ENCODE measurements around the gene CD1D. TPM values are rescaled to one million over a fixed set of nuclear protein-coding genes. Genes with fewer than 3 reads are reported as not detected.

The CD1D gene
- total RNA-seq, 1 experiment from 2014 or later, result not detected

DNA sequence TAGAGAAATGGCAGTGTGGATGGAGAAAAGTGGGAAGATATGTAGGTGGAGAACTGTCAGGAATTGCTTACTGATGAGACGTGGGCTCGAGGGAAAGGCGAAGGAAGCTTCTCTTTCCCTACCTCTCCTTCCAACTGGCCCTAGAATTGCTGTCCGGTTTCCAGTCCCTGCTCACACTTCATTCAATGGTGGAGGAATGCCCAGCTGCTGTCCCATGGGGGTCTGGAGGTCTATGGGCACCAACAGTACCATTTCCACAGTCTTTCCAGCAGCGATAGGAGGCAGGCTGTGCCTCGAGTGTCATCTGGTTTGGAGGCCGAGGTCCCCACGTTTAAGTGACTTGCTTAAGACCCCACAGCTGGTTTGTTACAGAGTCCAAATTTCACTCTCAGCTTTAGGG lies 31.5 kb upstream of the CD1D start:
- DNase-seq, result no peak
- no TSS peak for BruUV-seq (replicated peaks)
- Histone ChIP-seq H3K4me3 (ENCODE audit: low read depth, low read length) (no peak overlapping the region), H3K9me3 (no peaks in the 10 kb centered on the region), H3K4me1 (peaks cover 5% of the 10 kb centered on the region; the same call in 1 of the 2 replicates), H3K27me3 (replicated peaks; ENCODE audit: control insufficient read depth, insufficient read depth, low read length) (no peaks in the 10 kb centered on the region; the same call in 1 of the 2 replicates), H3K36me3 (ENCODE audit: control insufficient read depth, insufficient read depth, low read length) (no peaks in the 10 kb centered on the region)
- Mint-ChIP-seq H3K27ac (ENCODE audit: unreplicated experiment) (no peak overlapping the region), H3K9me3 (ENCODE audit: unreplicated experiment) (no peaks in the 10 kb centered on the region), H3K27me3 (ENCODE audit: insufficient read depth, unreplicated experiment) (peaks cover 21% of the 10 kb centered on the region), H3K4me3 (ENCODE audit: unreplicated experiment) (no peak overlapping the region), H3K4me1 (ENCODE audit: low read depth, unreplicated experiment) (peaks cover 3% of the 10 kb centered on the region), H3K36me3 (ENCODE audit: insufficient read depth, unreplicated experiment) (no peaks in the 10 kb centered on the region)
- ChIA-PET POLR2A (no interaction called here), CTCF (no interaction called here)
- TF ChIP-seq CTCF (IDR thresholded peaks at IDR 0.05; ENCODE audit: insufficient read depth in 1 of 2, low read depth in 1 of 2, low read length in 1 of 2, severe bottlenecking in 1 of 2, unreplicated experiment in 1 of 2), result no peak
- intact Hi-C loops (cut with micrococcal nuclease; ENCODE audit: unreplicated experiment), result no loop called here

DNA sequence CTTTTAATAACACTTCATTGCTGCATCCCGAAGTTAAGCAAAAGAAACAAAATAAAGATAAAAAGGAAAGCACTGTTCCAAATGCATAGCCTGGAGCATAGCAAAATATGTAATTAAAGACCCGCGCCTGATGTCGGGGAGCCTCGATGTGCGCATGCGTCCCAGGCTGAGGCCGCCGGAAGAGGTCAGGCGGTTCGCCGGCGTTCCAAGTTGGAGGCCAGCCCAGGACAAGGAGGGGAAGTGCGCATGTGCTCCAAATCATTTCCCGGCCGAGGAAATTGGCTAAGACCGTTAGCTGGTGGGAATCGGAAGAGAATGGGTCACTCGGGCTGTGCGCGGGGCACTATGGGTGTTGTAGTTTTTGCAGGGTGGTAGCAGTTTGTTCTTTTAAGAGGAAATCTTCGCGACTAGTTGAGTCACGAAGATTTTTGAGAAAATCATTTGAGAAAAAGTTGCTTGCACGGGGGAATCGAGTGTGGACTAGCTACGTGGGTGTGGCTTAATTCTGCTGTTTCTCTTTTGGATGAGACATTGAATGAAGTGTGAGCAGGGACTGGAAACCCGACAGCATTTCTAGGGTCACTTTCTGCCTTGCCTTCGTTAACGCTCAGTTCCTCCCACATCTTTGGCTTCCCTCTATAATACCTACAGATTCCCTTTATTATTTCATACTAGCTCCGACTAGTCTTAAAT lies 31.0 kb upstream of the CD1D start:
- no peaks in the 10 kb centered on the region for H3K36me3 ChIP-seq (ENCODE audit: control insufficient read depth, insufficient read depth, low read length)
- no peaks in the 10 kb centered on the region for H3K9me3 ChIP-seq
- Mint-ChIP-seq H3K9me3 (ENCODE audit: unreplicated experiment) (no peaks in the 10 kb centered on the region), H3K4me1 (ENCODE audit: low read depth, unreplicated experiment) (peaks cover 8% of the 10 kb centered on the region), H3K36me3 (ENCODE audit: insufficient read depth, unreplicated experiment) (no peaks in the 10 kb centered on the region), H3K4me3 (ENCODE audit: unreplicated experiment) (no peak overlapping the region), H3K27me3 (ENCODE audit: insufficient read depth, unreplicated experiment) (peaks cover 21% of the 10 kb centered on the region), H3K27ac (ENCODE audit: unreplicated experiment) (no peak overlapping the region)
- intact Hi-C loops (cut with micrococcal nuclease; ENCODE audit: unreplicated experiment), result no loop called here
- BruUV-seq (replicated peaks), result no TSS peak
- ChIA-PET POLR2A (no interaction called here), CTCF (no interaction called here)
- DNase-seq, result no peak
- no peak for TF ChIP-seq CTCF (IDR thresholded peaks at IDR 0.05; ENCODE audit: insufficient read depth in 1 of 2, low read depth in 1 of 2, low read length in 1 of 2, severe bottlenecking in 1 of 2, unreplicated experiment in 1 of 2)
- no peaks in the 10 kb centered on the region; the same call in 1 of the 2 replicates for H3K27me3 ChIP-seq (replicated peaks; ENCODE audit: control insufficient read depth, insufficient read depth, low read length)
- H3K4me1 ChIP-seq, result peaks cover 9% of the 10 kb centered on the region; the same call in 1 of the 2 replicates
- H3K4me3 ChIP-seq (ENCODE audit: low read depth, low read length), result no peak overlapping the region

GRCh38 chr1:158150523-158150922 lies 30.2 kb upstream of the CD1D start:
- peaks cover 12% of the 10 kb centered on the region for H3K4me1 Mint-ChIP-seq (ENCODE audit: low read depth, unreplicated experiment)
- no peaks in the 10 kb centered on the region for H3K36me3 Mint-ChIP-seq (ENCODE audit: insufficient read depth, unreplicated experiment)
- H3K9me3 Mint-ChIP-seq (ENCODE audit: unreplicated experiment), result no peaks in the 10 kb centered on the region
- no peak overlapping the region for H3K4me3 ChIP-seq (ENCODE audit: low read depth, low read length)
- no peak for DNase-seq
- no peaks in the 10 kb centered on the region for H3K36me3 ChIP-seq (ENCODE audit: control insufficient read depth, insufficient read depth, low read length)
- no peak overlapping the region for H3K4me3 Mint-ChIP-seq (ENCODE audit: unreplicated experiment)
- no peak overlapping the region for H3K27ac Mint-ChIP-seq (ENCODE audit: unreplicated experiment)
- ChIA-PET CTCF (no interaction called here), POLR2A (no interaction called here)
- peaks cover 13% of the 10 kb centered on the region; the same call in 1 of the 2 replicates for H3K4me1 ChIP-seq
- TF ChIP-seq CTCF (IDR thresholded peaks at IDR 0.05; ENCODE audit: insufficient read depth in 1 of 2, low read depth in 1 of 2, low read length in 1 of 2, severe bottlenecking in 1 of 2, unreplicated experiment in 1 of 2), result no peak
- no TSS peak for BruUV-seq (replicated peaks)
- H3K27me3 ChIP-seq (replicated peaks; ENCODE audit: control insufficient read depth, insufficient read depth, low read length), result no peaks in the 10 kb centered on the region; the same call in 1 of the 2 replicates
- no peaks in the 10 kb centered on the region for H3K9me3 ChIP-seq
- intact Hi-C loops (cut with micrococcal nuclease; ENCODE audit: unreplicated experiment), result no loop called here
- peaks cover 21% of the 10 kb centered on the region for H3K27me3 Mint-ChIP-seq (ENCODE audit: insufficient read depth, unreplicated experiment)

Measured in Caco-2 (cell line).